Epidermal melanocyte (primary cell): ENCODE results near the gene CRABP2.

Experiments
- DNase-seq: peaks from one replicate; pipeline ENCODE4 v3.0.0; 2011; ENCODE audit warnings: low spot score; ENCODE audit not compliant: insufficient read length

Gene CRABP2

DNA sequence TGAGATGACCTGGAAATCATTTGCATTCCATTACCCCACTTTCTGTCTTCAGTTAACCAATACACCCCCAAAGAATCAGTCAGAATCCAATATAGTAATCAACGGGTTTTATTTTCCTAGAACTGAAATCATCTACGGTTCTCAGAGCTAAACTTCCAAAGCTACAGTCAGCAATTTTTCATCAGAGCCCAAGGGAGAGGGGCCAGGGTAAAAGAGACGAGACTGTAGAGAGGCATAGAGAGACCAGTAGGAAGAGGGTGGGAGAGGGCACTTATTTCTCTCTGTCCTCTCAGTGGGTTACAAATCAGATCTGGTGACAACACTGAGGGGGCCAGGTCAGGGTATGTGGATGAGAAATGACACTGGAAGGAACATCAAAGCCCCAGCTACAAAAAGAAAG, 36.6 kb upstream of the CRABP2 start:
- DNase-seq: no peak

GRCh38 chr1:156741481-156741983, 36.1 kb upstream of the CRABP2 start:
- DNase-seq: no peak

- DNase-seq: peak; percentile 98
Observed at GRCh38 chr1:156740741-156741480, 35.5 kb upstream of the CRABP2 start, which contains the start of gene MRPL24. Gene MRPL24 (minus strand): TSS chr1:156741088. CDS start chr1:156738704, 2,384 bp downstream.

GRCh38 chr1:156740237-156740740, 34.9 kb upstream of the CRABP2 start:
- DNase-seq: no peak

- DNase-seq: no peak
Observed at GRCh38 chr1:156738916-156739315, 33.5 kb upstream of the CRABP2 start.

DNA sequence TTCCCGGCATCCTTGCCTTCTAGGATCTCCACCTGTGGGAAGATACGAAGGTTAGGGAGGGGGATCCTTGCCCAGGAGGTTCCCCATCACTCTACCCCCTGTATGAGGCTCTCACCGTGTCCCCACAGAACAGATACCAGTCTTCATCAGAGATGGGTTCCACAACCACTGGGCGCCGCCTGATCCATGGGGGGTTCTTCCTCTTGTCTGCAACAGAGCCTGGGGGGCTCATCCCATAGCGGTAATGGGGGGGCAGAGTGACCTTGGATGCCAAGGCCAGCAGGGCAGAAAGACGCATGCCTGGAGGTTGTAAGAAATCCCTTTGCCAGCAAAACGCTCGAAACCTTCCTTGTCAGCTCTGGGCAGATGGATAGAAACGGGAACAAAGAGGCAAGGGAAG, 33.0 kb upstream of the CRABP2 start:
- DNase-seq: no peak

- DNase-seq: no peak
Observed at GRCh38 chr1:156733989-156734584, 28.7 kb upstream of the CRABP2 start.

GRCh38 chr1:156728599-156729462, 23.4 kb upstream of the CRABP2 start, which contains the start of gene ISG20L2:
Gene ISG20L2 (minus strand): TSS chr1:156728766. CDS start chr1:156727652, 1,114 bp downstream.
- peak; percentile 92 for DNase-seq

GRCh38 chr1:156727926-156728598, 22.7 kb upstream of the CRABP2 start, which contains the start of gene METTL25B:
Gene METTL25B (plus strand): TSS chr1:156728469. CDS start chr1:156729105, 636 bp downstream.
- DNase-seq: peak; percentile 85

DNA sequence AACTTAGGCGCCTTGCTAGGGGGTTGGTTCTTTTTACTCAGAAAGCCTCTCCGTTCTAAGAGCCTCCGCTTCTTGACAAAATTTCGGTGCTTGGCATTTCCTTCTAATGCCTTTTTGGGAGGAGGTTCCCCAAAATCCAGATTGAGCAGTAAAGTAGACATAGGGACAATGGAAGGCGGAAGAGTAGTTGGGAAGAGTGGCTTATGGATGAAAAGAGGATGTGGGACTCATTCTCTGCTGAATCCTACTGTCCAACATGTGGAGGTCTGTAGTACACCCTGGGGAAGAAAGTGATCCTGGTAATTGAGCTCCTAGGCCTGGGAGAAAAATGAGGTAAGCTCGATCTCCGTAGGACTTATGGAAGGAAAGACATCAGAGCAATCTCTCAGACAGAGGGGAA, 22.1 kb upstream of the CRABP2 start:
- DNase-seq: no peak

DNA sequence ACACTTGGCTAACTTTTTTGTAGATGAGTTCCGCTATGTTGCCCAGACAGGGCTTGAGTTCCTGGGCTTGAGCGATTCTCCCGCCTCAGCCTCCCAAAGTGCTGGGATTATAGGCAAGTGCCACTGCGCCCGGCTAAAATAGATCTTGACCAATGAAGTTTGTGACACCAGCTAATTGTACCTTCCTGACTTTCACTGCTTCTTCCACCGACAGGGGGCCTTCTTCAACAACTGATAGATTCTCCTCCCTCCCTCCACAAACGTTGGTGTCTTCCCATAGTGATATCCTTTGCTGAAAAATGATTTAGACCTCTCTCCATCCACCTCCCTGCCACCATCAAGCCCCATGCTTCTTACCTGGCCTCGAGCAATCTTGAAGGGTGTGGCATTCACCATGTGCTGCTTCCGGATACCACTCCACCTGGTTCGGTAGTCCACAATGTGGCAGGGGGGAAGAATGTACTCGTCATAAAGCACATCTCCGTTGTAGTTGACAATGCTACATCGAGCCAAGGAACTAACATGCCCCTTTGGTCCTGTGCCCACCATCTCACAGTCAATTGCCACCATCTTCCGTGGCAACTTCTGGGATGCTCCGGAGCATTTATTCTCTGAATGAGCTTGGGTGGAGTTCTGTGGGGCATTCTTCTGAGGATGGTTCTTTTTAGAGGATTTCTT, 21.3 kb upstream of the CRABP2 start:
- peak; percentile 43 for DNase-seq

DNA sequence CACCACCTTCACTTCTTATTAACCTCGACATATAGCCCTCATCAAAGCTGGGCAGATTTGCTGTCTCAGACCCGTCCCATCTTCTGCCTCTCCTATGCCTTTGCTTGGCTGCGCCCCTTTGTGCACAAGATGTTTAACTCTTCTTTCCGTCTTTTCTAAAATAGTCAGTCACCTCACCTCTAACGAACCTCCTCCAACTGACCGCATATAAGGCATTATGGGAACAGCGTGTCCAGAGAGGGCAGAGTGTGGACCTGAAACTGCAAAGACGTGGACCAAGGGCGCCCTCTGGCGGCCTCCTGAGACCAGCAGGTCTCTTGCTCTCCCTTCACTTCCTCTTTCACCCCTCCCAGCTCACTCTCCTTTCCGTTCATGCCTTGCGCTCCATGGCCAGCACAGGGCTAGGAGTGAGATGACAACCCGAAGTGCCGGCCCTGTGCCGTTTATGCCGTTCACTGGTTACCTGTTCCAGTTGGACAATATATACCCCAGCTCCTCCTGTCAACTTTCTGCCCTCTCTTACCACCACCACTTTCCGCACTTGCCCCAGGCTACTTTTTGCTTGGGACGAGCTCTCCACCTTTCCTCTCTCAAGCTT, 20.4 kb upstream of the CRABP2 start:
- peak; percentile 88 for DNase-seq

DNA sequence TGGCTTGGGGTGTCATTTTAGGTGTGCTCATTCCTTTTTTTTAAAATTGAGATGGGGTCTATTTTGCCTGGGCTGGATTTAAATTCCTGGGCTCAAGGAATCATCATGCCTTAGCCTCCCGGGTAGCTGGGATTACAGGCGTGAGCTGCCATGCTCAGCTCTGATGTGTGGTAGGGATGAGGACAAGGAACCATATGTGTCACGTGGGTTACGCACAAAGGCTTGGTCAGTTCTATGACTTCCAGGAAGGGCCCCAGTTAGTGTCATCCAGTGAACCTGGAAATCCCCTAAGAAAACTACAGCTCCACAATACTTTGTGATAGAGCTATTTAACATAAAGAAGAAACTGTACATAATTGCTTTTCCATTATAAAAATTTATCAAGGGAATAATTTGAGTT, 16.2 kb upstream of the CRABP2 start:
- no peak for DNase-seq

DNA sequence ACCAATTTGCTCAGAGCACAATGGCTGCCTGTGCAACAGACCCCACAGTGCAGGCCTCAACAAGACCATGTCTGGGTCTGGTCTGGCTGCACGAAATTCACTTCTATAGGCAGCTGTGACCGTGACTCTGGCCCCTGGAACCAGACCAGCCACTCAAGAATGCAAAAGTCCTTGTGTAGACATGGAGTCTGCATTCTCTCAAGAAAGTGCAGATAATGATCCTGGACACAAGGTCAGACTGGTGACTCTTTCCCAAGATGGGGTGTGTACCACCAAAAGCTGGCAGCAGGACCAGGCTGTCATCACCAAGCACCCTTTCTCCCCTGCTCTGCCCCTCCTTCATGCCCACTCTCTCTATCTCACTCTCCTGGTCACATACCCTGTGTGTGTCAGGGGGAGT, 15.7 kb upstream of the CRABP2 start:
- peak; percentile 8 for DNase-seq

DNA sequence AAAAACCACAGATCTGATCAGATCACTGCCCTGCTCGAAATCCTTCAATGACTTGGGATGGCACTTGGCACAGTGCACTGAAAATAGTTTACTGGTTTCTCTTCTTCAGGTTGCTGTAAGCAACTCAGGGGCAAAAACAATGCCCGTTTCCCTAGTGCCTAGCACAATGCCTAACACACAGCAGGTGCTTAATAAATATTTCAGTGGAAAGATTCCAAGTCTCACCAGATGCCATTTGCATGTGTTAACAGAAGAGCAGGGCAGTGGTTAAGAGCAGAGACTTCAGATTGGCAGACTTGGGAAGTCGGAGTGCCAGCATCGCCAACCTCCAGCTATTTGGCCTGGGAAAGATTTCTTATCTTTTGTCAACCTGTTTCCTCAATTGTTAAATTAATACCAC, 12.0 kb upstream of the CRABP2 start:
- DNase-seq: no peak

GRCh38 chr1:156714830-156715229, 9.4 kb upstream of the CRABP2 start:
- DNase-seq: no peak

DNA sequence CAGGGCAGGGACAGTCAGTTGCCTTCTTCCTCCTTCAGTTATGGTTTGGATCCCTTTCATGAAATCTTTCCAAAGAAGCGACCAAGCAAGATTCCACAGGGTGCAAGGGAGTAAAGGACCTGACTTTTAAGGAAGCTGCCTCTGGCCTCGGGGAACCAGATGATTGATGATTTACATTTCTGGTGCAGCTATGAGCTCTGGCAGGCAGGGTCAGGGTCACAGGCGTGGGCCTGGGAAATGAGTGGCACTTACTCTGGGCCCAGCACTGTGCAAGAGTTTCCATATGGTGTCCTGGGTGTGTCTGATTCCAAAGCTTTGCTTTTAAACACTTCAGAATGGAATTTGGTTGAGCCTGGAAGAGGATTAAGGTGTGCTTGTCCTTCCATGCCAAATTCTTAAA, 7.2 kb upstream of the CRABP2 start:
- DNase-seq: no peak

DNA sequence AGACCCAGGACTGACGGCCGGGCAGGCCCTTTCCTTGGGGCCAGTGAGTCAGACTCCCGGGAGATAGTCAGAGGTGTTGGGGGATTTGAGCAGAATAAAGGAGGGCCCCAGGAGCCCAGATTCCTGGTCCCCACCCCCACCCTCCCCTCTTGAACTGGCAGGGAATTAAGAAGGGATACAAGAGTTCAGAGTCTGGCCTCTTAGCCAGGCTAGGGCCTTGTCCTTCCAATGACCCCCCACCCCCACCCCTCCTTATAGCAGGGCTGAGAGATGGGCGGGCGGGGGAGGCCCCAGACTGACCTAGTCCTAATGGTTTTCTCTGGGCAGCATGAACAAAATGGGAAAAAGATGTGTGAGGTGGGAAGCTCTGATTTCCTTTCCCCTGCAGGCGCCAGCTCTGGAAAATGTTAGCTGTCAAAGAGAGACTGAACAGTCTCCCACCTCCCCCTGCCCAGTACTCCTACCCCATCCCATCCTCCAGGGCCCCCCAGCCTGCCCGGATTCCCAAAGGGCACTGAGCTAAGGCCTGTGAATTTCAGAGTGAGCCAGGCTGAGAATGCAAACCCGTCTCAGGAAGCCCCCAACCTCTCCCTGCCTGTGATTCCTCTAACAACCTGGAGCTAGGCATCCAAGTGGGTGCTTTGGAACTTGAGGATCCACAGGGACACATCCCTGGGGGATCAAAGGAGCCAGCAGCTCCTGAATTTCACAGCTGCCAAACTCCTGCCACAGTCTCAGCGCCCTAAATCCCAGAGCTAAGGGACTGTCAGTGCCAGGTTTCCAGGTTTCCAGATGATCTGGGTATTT, 5.8 kb upstream of the CRABP2 start:
- no peak for DNase-seq
